K562 (cell line): ENCODE results near the gene MAP4.

Experiments
- ATF7 ChIP-seq: fragments of 450-650 bp; IDR thresholded peaks from 2 replicates; pipeline ENCODE4 v1.7.1; 2014; ENCODE audit warnings: mild to moderate bottlenecking, moderate library complexity
- CBX2 ChIP-seq: fragments of 200-600 bp; sonication (generic); IDR thresholded peaks from one replicate; pipeline ENCODE4 v1.6.1; 2012; ENCODE audit warnings: mild to moderate bottlenecking, low read length, inconsistent platforms; ENCODE audit not compliant: insufficient read depth, poor library complexity, severe bottlenecking
- CUX1 ChIP-seq: fragments of 200-800 bp; sonication (Bioruptor generic); IDR thresholded peaks from 2 replicates; pipeline ENCODE4 v1.6.1; 2016; ENCODE audit warnings: missing genetic modification characterization, missing compliant biosample characterization
- EP300 ChIP-seq: IDR thresholded peaks from 2 replicates; pipeline ENCODE4 v1.6.1; 2012; ENCODE audit warnings: low read length, improper control_type of control experiment
- HNRNPH1 ChIP-seq: fragments of 200-400 bp; formaldehyde crosslinking; optimal IDR thresholded peaks from 2 replicates; pipeline ENCODE3; 2017; ENCODE audit warnings: low read depth, mild to moderate bottlenecking, low read length, moderate library complexity
- JUND ChIP-seq, 2 experiments: IDR thresholded peaks; 2 replicates in 1 of 2; 3 replicates in 1 of 2; pipeline ENCODE4 v1.6.1; 2011; ENCODE audit warnings: borderline replicate concordance in 2 of 2, low read depth in 2 of 2, low read length in 2 of 2, improper control_type of control experiment in 1 of 2, missing biosample characterization in 1 of 2, missing genetic modification characterization in 1 of 2, missing genetic modification reagents in 1 of 2
- MCM2 ChIP-seq: fragments of 450-650 bp; IDR thresholded peaks from 2 replicates; pipeline ENCODE4 v1.6.1; 2017; ENCODE audit warnings: low read depth, mild to moderate bottlenecking
- POLR2AphosphoS5 ChIP-seq: IDR thresholded peaks from 2 replicates; pipeline ENCODE4 v1.6.1; 2011; ENCODE audit warnings: mild to moderate bottlenecking, low read depth, low read length, moderate library complexity; ENCODE audit not compliant: control insufficient read depth, insufficient read depth
- SIN3A ChIP-seq, 2 experiments: fragments of 150-350 bp in 1 of 2; IDR thresholded peaks; 2 replicates each; pipeline ENCODE4 v1.6.1; 2011 to 2016; ENCODE audit warnings: borderline replicate concordance in 2 of 2, low read depth in 2 of 2, low read length in 2 of 2, mild to moderate bottlenecking in 2 of 2, moderate library complexity in 2 of 2; ENCODE audit not compliant: control insufficient read depth in 1 of 2
- SMC3 ChIP-seq: conservative IDR thresholded peaks from 2 replicates; pipeline ENCODE4 v1.6.1; 2011; ENCODE audit warnings: low read depth, low read length, improper control_type of control experiment; ENCODE audit not compliant: insufficient read depth
- ZBTB7A ChIP-seq: IDR thresholded peaks from 2 replicates; pipeline ENCODE4 v1.6.1; 2011; ENCODE audit warnings: low read depth, mild to moderate bottlenecking, low read length, moderate library complexity, borderline replicate concordance; ENCODE audit not compliant: control insufficient read depth
- ZNF592 ChIP-seq: fragments of 450-650 bp; IDR thresholded peaks from 2 replicates; pipeline ENCODE4 v1.6.1; 2017; ENCODE audit warnings: antibody characterized with exemption, mild to moderate bottlenecking

- TF ChIP-seq EP300 (no peak), SMC3 (no peak), CBX2 (no peak), JUND (IDR thresholded peaks at IDR 0.05; ENCODE audit: borderline replicate concordance, low read depth, low read length) (no peak), JUND (tag; IDR thresholded peaks at IDR 0.05; ENCODE audit: borderline replicate concordance, low read depth, low read length) (no peak), POLR2AphosphoS5 (no peak), ZBTB7A (no peak), HNRNPH1 (no peak), ZNF592 (no peak), SIN3A (IDR thresholded peaks at IDR 0.05; ENCODE audit: borderline replicate concordance in 2 of 2, control insufficient read depth in 1 of 2, low read depth in 2 of 2, low read length in 2 of 2) (no peak), ATF7 (no peak), MCM2 (no peak), CUX1 (CRISPR knock-in tag) (no peak)
Observed at GRCh38 chr3:47916696-47917095, 99.5 kb downstream of the MAP4 start.
